DLD1 (cell line): ENCODE results near the gene CAMKMT.
"Not testable (repeated sequence)": the region's sequence is repeated elsewhere in the genome, so short reads cannot be mapped to it uniquely, and the experiment has no call there.

Experiments used
- in situ Hi-C: cut with HindIII; loops from 2 replicates; pipeline ENCODE4 v1.10.0; 2017; ENCODE audit warnings: low sequenced_read_pairs

The CAMKMT gene

GRCh38 chr2:44358503-44358902 is 3.2 kb upstream of the CAMKMT start:
- in situ Hi-C loops: no loop called here

- in situ Hi-C loops: no loop called here
Measured at GRCh38 chr2:44360749-44361329, 908 bp upstream of the CAMKMT start.

- in situ Hi-C loops: no loop called here
Measured at GRCh38 chr2:44362207-44363015, 664 bp downstream of the CAMKMT start.

GRCh38 chr2:44364604-44365003 is 2.9 kb downstream of the CAMKMT start:
- in situ Hi-C loops: no loop called here

- in situ Hi-C loops: no loop called here
Measured at GRCh38 chr2:44367591-44367990, 5.8 kb downstream of the CAMKMT start.

GRCh38 chr2:44369392-44369791 is 7.6 kb downstream of the CAMKMT start:
- in situ Hi-C loops: no loop called here

GRCh38 chr2:44371445-44371844 is 9.7 kb downstream of the CAMKMT start:
- in situ Hi-C loops: no loop called here

GRCh38 chr2:44372246-44372645 is 10.5 kb downstream of the CAMKMT start:
- in situ Hi-C loops: no loop called here

GRCh38 chr2:44377486-44377885 is 15.7 kb downstream of the CAMKMT start:
- in situ Hi-C loops: no loop called here

GRCh38 chr2:44385226-44385625 is 23.5 kb downstream of the CAMKMT start:
- in situ Hi-C loops: not testable (repeated sequence)

GRCh38 chr2:44388877-44389276 is 27.1 kb downstream of the CAMKMT start:
- in situ Hi-C loops: no loop called here

GRCh38 chr2:44389895-44390294 is 28.1 kb downstream of the CAMKMT start:
- in situ Hi-C loops: loop anchor here (5.0 kb wide), 1 partner anchor 48 kb away; no protein-coding TSS in a partner anchor

- in situ Hi-C loops: loop anchor here (5.0 kb wide), 1 partner anchor 50 kb away; no protein-coding TSS in a partner anchor
Measured at GRCh38 chr2:44392338-44392943, 30.7 kb downstream of the CAMKMT start.

GRCh38 chr2:44397447-44398175 is 35.9 kb downstream of the CAMKMT start:
- in situ Hi-C loops: no loop called here

- in situ Hi-C loops: no loop called here
Measured at GRCh38 chr2:44398243-44398897, 36.6 kb downstream of the CAMKMT start.

GRCh38 chr2:44420725-44421124 is 59.0 kb downstream of the CAMKMT start:
- in situ Hi-C loops: no loop called here

GRCh38 chr2:44424211-44424610 is 62.5 kb downstream of the CAMKMT start:
- in situ Hi-C loops: no loop called here

GRCh38 chr2:44429034-44429433 is 67.3 kb downstream of the CAMKMT start:
- in situ Hi-C loops: no loop called here

- in situ Hi-C loops: no loop called here
Measured at GRCh38 chr2:44430342-44430741, 68.6 kb downstream of the CAMKMT start.

GRCh38 chr2:44433895-44434294 is 72.1 kb downstream of the CAMKMT start:
- in situ Hi-C loops: no loop called here

GRCh38 chr2:44441200-44441599 is 79.5 kb downstream of the CAMKMT start:
- in situ Hi-C loops: no loop called here
